Measurements from ENCODE around the gene IGSF6. TPM values are rescaled to one million over a fixed set of nuclear protein-coding genes. Genes with fewer than 3 reads are reported as not detected.

IGSF6 gene
- total and polyA plus RNA-seq, 9 of the 15 experiments (the other 6 are each of a cell fraction or from before 2014, with no cell fraction given) = 0.07 TPM; not detected in 8

- ATAC-seq (no peak), FAIRE-seq (no peak), DNase-seq (ENCODE audit: extremely low read depth in 1 of 4, low spot score in 3 of 4) (no peak)
- no peaks in the 10 kb centered on the region for H3K79me2 ChIP-seq (ENCODE audit: control insufficient read depth, insufficient read depth, low read length)
- H3K9me1 ChIP-seq (ENCODE audit: control insufficient read depth, insufficient read depth, low read length) = no peaks in the 10 kb centered on the region
- POLR2A ChIA-PET = no interaction called here
- 0% methylated on average over 2 of the region's 3 CpGs for WGBS (ENCODE audit: insufficient coverage, low coverage, missing lambda C conversion rate)
- no peaks in the 10 kb centered on the region; a peak in 1 of 5 replicates for H3K4me1 ChIP-seq (replicated peaks in 1 of 2; ENCODE audit: control insufficient read depth in 2 of 2, insufficient read depth in 2 of 2, low read length in 2 of 2)
- CTCF ChIA-PET (ENCODE audit: low intra/inter-chr PET ratio) = no interaction called here
- H3K27me3 ChIP-seq (ENCODE audit: control insufficient read depth in 2 of 2, insufficient read depth in 2 of 2, low read length in 2 of 2) = peaks cover 0 to 8% of the 10 kb centered on the region in 2 experiments; a peak in 2 of 5 replicates
- intact Hi-C loops (cut with micrococcal nuclease) = no loop called here
- H3K27ac ChIP-seq (ENCODE audit: extremely low read depth, low read depth, low read length) = no peak overlapping the region
- H3K4me3 ChIP-seq = no peak overlapping the region
- H3K4me2 ChIP-seq (ENCODE audit: insufficient read depth, low read length) = no peak overlapping the region
- in situ Hi-C loops (cut with MboI) = no loop called here
- H3K9ac ChIP-seq (ENCODE audit: insufficient read depth in 1 of 2, low read depth in 2 of 2, low read length in 2 of 2) = no peak overlapping the region
- H2AFZ ChIP-seq (ENCODE audit: low read depth, low read length) = no peak overlapping the region
- no peaks in the 10 kb centered on the region; the same call in 1 of the 2 replicates for H4K20me1 ChIP-seq (replicated peaks; ENCODE audit: control insufficient read depth, insufficient read depth, low read length)
- no peaks in the 10 kb centered on the region for H3K9me3 ChIP-seq (replicated peaks; ENCODE audit: control insufficient read depth, insufficient read depth, low read depth, low read length)
- no peaks in the 10 kb centered on the region for H3K36me3 ChIP-seq (ENCODE audit: control insufficient read depth, insufficient read depth, low read length)
- no TSS peak for BruUV-seq (replicated peaks)
- peak; percentile 33; the same call in 1 of the 2 replicates for TF ChIP-seq MAFK (IDR thresholded peaks at IDR 0.05; ENCODE audit: low read length)
- peak; percentile 75 for TF ChIP-seq ZNF316 (IDR thresholded peaks at IDR 0.05)
- peak; percentile 60 for TF ChIP-seq MAFG (tag; conservative IDR thresholded peaks at IDR 0.05)
- TF ChIP-seq EP400 (IDR thresholded peaks at IDR 0.05) = no peak
- TF ChIP-seq SIRT6 (IDR thresholded peaks at IDR 0.05; ENCODE audit: low read depth, low read length) = no peak
- TF ChIP-seq, protein P1, sequence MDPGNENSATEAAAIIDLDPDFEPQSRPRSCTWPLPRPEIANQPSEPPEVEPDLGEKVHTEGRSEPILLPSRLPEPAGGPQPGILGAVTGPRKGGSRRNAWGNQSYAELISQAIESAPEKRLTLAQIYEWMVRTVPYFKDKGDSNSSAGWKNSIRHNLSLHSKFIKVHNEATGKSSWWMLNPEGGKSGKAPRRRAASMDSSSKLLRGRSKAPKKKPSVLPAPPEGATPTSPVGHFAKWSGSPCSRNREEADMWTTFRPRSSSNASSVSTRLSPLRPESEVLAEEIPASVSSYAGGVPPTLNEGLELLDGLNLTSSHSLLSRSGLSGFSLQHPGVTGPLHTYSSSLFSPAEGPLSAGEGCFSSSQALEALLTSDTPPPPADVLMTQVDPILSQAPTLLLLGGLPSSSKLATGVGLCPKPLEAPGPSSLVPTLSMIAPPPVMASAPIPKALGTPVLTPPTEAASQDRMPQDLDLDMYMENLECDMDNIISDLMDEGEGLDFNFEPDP (CRISPR knock-in tag; IDR thresholded peaks at IDR 0.05) = no peak
- TF ChIP-seq ZNF354B (CRISPR knock-in tag; IDR thresholded peaks at IDR 0.05) = no peak
- no peak for TF ChIP-seq RREB1 (CRISPR knock-in tag; IDR thresholded peaks at IDR 0.05)
- TF ChIP-seq TGIF2 (CRISPR knock-in tag; IDR thresholded peaks at IDR 0.05) = no peak
- TF ChIP-seq ZNF707 (CRISPR knock-in tag; conservative IDR thresholded peaks at IDR 0.05) = no peak
- no peak for TF ChIP-seq FOXP4 (CRISPR knock-in tag; IDR thresholded peaks at IDR 0.05; ENCODE audit: borderline replicate concordance)
- no peak for TF ChIP-seq POLR3A (IDR thresholded peaks at IDR 0.05; ENCODE audit: borderline replicate concordance, extremely low read depth, insufficient read depth, insufficient read length)
- TF ChIP-seq MAFF (IDR thresholded peaks at IDR 0.05; ENCODE audit: low read length) = peak; percentile 61
- no peak for TF ChIP-seq NR4A1 (CRISPR knock-in tag; IDR thresholded peaks at IDR 0.05)
- TF ChIP-seq NR4A1 (tag; IDR thresholded peaks at IDR 0.05) = no peak
- no peak for TF ChIP-seq TARDBP (IDR thresholded peaks at IDR 0.05)
Measured at GRCh38 chr16:21683184-21683583, 30.8 kb upstream of the IGSF6 start.
